Neural cell (in vitro differentiated cells): ENCODE measurements around the gene SLC29A1. TPM values are rescaled to one million over a fixed set of nuclear protein-coding genes. Genes with fewer than 3 reads are reported as not detected.

ENCODE experiments used
- H2AFZ ChIP-seq: fragments of 200-600, 300-800 bp; sonication (generic), shearing (Covaris generic); 2 replicates; pipeline ENCODE4 v1.6.0; 2014; ENCODE audit warnings: low read depth, mild to moderate bottlenecking, antibody characterized with exemption, low read length, moderate library complexity
- H3F3A ChIP-seq: fragments of 200-600 bp; shearing (Covaris generic); 2 replicates; pipeline ENCODE4 v1.6.1; 2016; ENCODE audit warnings: mild to moderate bottlenecking, moderate library complexity, mixed read lengths, antibody characterized with exemption, low read length; ENCODE audit not compliant: insufficient read depth, poor library complexity, severe bottlenecking
- H3K27ac ChIP-seq: fragments of 200-600, 300-800 bp; sonication (generic), shearing (Covaris generic); 2 replicates; pipeline ENCODE4 v1.5.1; 2014; ENCODE audit warnings: mild to moderate bottlenecking, low read length, moderate library complexity
- H3K27me3 ChIP-seq: fragments of 300-800, 200-600 bp; sonication (generic), shearing (Covaris generic); 2 replicates; pipeline ENCODE4 v1.6.0; 2014; ENCODE audit warnings: mild to moderate bottlenecking, low read depth, low read length, moderate library complexity; ENCODE audit not compliant: insufficient read depth
- H3K36me3 ChIP-seq: fragments of 300-800, 200-600 bp; sonication (generic), shearing (Covaris generic); 2 replicates; pipeline ENCODE4 v1.5.1; 2014; ENCODE audit warnings: mild to moderate bottlenecking, antibody characterized with exemption, low read length, moderate library complexity; ENCODE audit not compliant: insufficient read depth
- H3K4me2 ChIP-seq: fragments of 300-800, 200-600 bp; sonication (generic), shearing (Covaris generic); 2 replicates; pipeline ENCODE4 v1.6.0; 2014; ENCODE audit warnings: mild to moderate bottlenecking, low read length
- H3K4me3 ChIP-seq: fragments of 300-800, 200-600 bp; sonication (generic), shearing (Covaris generic); 2 replicates; pipeline ENCODE4 v1.5.1; 2014; ENCODE audit warnings: mild to moderate bottlenecking, low read length, moderate library complexity
- H3K79me2 ChIP-seq: fragments of 200-600 bp; shearing (Covaris generic); replicated peaks from 2 replicates; pipeline ENCODE4 v1.6.0; 2014; ENCODE audit warnings: mild to moderate bottlenecking, low read length, moderate library complexity; ENCODE audit not compliant: insufficient read depth
- H3K9ac ChIP-seq: fragments of 300-800, 200-600 bp; sonication (generic), shearing (Covaris generic); 2 replicates; pipeline ENCODE4 v1.6.1; 2016; ENCODE audit warnings: mild to moderate bottlenecking, low read length, mixed read lengths
- H3K9me2 ChIP-seq: fragments of 200-600 bp; shearing (Covaris generic); 2 replicates; pipeline ENCODE4 v1.6.1; 2016; ENCODE audit warnings: mild to moderate bottlenecking, low read length, mixed read lengths; ENCODE audit not compliant: insufficient read depth
- H3K9me3 ChIP-seq: fragments of 200-600, 300-800 bp; sonication (generic), shearing (Covaris generic); 2 replicates; pipeline ENCODE4 v1.6.1; 2016; ENCODE audit warnings: mild to moderate bottlenecking, mixed run types, low read length, moderate library complexity, mixed read lengths
- H4K20me1 ChIP-seq: fragments of 200-600 bp; shearing (Covaris generic); 2 replicates; pipeline ENCODE4 v1.6.1; 2016; ENCODE audit warnings: mild to moderate bottlenecking, mixed run types; ENCODE audit not compliant: insufficient read depth
- CTCF ChIP-seq: fragments of 450-650 bp; IDR thresholded peaks from 2 replicates; pipeline ENCODE4 v1.5.1; 2014; ENCODE audit warnings: antibody characterized with exemption, mild to moderate bottlenecking, moderate library complexity; ENCODE audit not compliant: poor library complexity, severe bottlenecking
- EP300 ChIP-seq: fragments of 450-650 bp; conservative IDR thresholded peaks from 2 replicates; pipeline ENCODE4 v1.6.1; 2014; ENCODE audit warnings: antibody characterized with exemption, mild to moderate bottlenecking, moderate library complexity; ENCODE audit not compliant: poor library complexity, severe bottlenecking
- EZH2 ChIP-seq: fragments of 200-600, 300-800 bp; shearing (Covaris generic), sonication (generic); IDR thresholded peaks from 2 replicates; pipeline ENCODE4 v1.6.1; 2014; ENCODE audit warnings: antibody characterized with exemption, low read length, borderline replicate concordance, mild to moderate bottlenecking; ENCODE audit not compliant: insufficient read depth, poor library complexity, severe bottlenecking
- MXI1 ChIP-seq: fragments of 450-650 bp; conservative IDR thresholded peaks from 2 replicates; pipeline ENCODE4 v1.6.1; 2014; ENCODE audit warnings: antibody characterized with exemption, mild to moderate bottlenecking; ENCODE audit not compliant: poor library complexity, severe bottlenecking
- POLR2AphosphoS5 ChIP-seq: IDR thresholded peaks from 2 replicates; pipeline ENCODE4 v1.6.1; 2012
- RAD21 ChIP-seq: fragments of 450-650 bp; conservative IDR thresholded peaks from 2 replicates; pipeline ENCODE4 v1.6.1; 2014; ENCODE audit warnings: antibody characterized with exemption, mild to moderate bottlenecking, moderate library complexity
- REST ChIP-seq: IDR thresholded peaks from 2 replicates; pipeline ENCODE4 v1.6.1; 2012; ENCODE audit warnings: borderline replicate concordance
- SMC3 ChIP-seq: fragments of 450-650 bp; conservative IDR thresholded peaks from 2 replicates; pipeline ENCODE4 v1.6.1; 2014; ENCODE audit warnings: antibody characterized with exemption, mild to moderate bottlenecking, moderate library complexity; ENCODE audit not compliant: poor library complexity
- TAF1 ChIP-seq: IDR thresholded peaks from 2 replicates; pipeline ENCODE4 v1.6.1; 2012; ENCODE audit warnings: low read depth
- polyA plus RNA-seq: library from polyadenylated mRNA; depleted of rRNA; stranded (reverse); fragments of >200 nt; gene quantifications from 2 replicates; pipeline ENCODE4 v1.2.3, GENCODE V29; 2014

Gene SLC29A1
- polyA plus RNA-seq, 1 donor from 2014 or later, result 18.9 TPM

GRCh38 chr6:44272529-44272928 is 49.1 kb downstream of the SLC29A1 start:
- peak overlapping the region; percentile 74 for H3K4me3 ChIP-seq
- H3K27ac ChIP-seq, result no peak overlapping the region
- H3F3A ChIP-seq, result no peaks in the 10 kb centered on the region

GRCh38 chr6:44272999-44273566 is 49.7 kb downstream of the SLC29A1 start:
- peaks cover 6% of the 10 kb centered on the region for H3K36me3 ChIP-seq
- H3K27me3 ChIP-seq, result no peaks in the 10 kb centered on the region
- H4K20me1 ChIP-seq, result no peaks in the 10 kb centered on the region
- no peaks in the 10 kb centered on the region for H3F3A ChIP-seq
- TF ChIP-seq REST (no peak), SMC3 (no peak), TAF1 (no peak), CTCF (no peak)
- H3K4me2 ChIP-seq, result no peak overlapping the region
- peak overlapping the region; percentile 85 for H3K9ac ChIP-seq
- H3K9me2 ChIP-seq, result no peaks in the 10 kb centered on the region
- H3K27ac ChIP-seq, result no peak overlapping the region
- H3K79me2 ChIP-seq, result peaks cover 17% of the 10 kb centered on the region
- H2AFZ ChIP-seq, result no peak overlapping the region
- no peaks in the 10 kb centered on the region for H3K9me3 ChIP-seq
- peak overlapping the region; percentile 74 for H3K4me3 ChIP-seq

More at GRCh38 chr6:44272529-44272928, 49.1 kb downstream of the SLC29A1 start:
- TF ChIP-seq TAF1 (no peak), REST (no peak), EZH2 (no peak), RAD21 (no peak), EP300 (no peak), CTCF (no peak), MXI1 (no peak), SMC3 (no peak), POLR2AphosphoS5 (no peak)
- Histone ChIP-seq H3K9ac (peak overlapping the region; percentile 85), H3K36me3 (peaks cover 6% of the 10 kb centered on the region), H3K9me2 (no peaks in the 10 kb centered on the region), H4K20me1 (no peaks in the 10 kb centered on the region), H3K79me2 (peaks cover 17% of the 10 kb centered on the region), H2AFZ (no peak overlapping the region), H3K9me3 (no peaks in the 10 kb centered on the region), H3K27me3 (no peaks in the 10 kb centered on the region), H3K4me2 (peak overlapping the region; percentile 97)
